ENCODE data around the gene CDH26. TPM values are rescaled to one million over a fixed set of nuclear protein-coding genes. Genes with fewer than 3 reads are reported as not detected.

CDH26 gene
- total and polyA plus RNA-seq, 4 experiments from 2014 or later, result 0.55 to 4.4 (median 4.1) TPM; not detected in 1

DNA sequence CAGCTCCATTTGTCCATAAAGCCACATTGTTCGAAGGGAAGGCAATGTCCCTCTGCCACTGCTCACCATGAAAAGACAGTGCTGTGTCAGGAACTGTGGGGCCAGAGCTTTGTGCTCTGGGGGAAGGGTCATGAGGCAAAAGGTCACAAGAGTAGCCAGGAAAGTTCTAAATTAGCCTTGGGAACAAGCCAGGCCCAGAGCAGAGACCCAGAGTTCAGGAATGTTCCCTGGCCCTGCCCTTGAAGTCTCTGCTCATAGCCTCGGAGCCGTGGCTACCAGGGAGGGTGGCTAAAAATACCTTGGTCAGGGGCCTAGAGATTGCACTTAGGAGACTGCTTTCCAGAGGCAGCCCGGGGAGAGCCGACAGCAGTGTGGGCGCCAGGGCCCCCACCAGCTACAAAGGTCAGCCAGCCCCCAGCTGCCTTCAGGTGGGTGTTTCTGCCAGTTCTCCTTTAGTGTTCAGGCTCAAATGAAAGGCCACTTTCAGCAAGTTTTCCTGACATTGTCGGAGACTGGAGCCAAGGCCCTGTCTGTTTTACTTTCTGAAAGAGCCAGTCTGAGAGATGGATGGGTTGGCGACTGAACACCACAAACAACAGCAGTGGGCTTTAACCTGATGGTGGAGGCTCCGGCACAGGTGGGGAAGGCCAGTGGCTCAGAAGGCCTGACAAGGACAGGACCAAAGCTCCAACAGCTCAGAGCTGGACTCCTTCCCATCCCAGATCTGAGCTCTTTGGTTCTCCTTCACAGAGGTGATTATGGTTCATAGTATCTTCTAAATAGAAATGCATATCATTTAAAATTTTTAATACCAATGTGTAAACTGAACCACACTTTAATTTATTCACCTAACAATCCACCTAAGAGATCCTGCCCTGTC lies 76.2 kb downstream of the CDH26 start:
- intact Hi-C loops (cut with micrococcal nuclease), result no loop called here
- CTCF ChIA-PET (ENCODE audit: partially characterized antibody), result no interaction called here
- Mint-ChIP-seq H3K27ac (no peak overlapping the region), H3K36me3 (peaks cover 0 to 10% of the 10 kb centered on the region in 2 donors), H3K4me1 (no peaks in the 10 kb centered on the region), H3K9me3 (peaks cover 0 to 3% (median 0%) of the 10 kb centered on the region in 8 donors), H3K27me3 (peaks cover 2 to 4% of the 10 kb centered on the region in 2 donors), H3K4me3 (no peak overlapping the region)
- Histone ChIP-seq H3K27me3 (ENCODE audit: insufficient read depth, low read length) (no peaks in the 10 kb centered on the region), H3K36me3 (ENCODE audit: insufficient read depth, low read length) (no peaks in the 10 kb centered on the region), H3K4me3 (ENCODE audit: low read length in 2 of 2) (no peak overlapping the region), H3K9me3 (ENCODE audit: control insufficient read depth in 1 of 2, low read length in 2 of 2) (no peaks in the 10 kb centered on the region), H3K27ac (ENCODE audit: low read depth, low read length) (no peak overlapping the region), H3K4me1 (ENCODE audit: insufficient read depth, low read length) (no peaks in the 10 kb centered on the region)
- POLR2A ChIA-PET (ENCODE audit: partially characterized antibody), result no interaction called here
- DNase-seq, result no peak

DNA sequence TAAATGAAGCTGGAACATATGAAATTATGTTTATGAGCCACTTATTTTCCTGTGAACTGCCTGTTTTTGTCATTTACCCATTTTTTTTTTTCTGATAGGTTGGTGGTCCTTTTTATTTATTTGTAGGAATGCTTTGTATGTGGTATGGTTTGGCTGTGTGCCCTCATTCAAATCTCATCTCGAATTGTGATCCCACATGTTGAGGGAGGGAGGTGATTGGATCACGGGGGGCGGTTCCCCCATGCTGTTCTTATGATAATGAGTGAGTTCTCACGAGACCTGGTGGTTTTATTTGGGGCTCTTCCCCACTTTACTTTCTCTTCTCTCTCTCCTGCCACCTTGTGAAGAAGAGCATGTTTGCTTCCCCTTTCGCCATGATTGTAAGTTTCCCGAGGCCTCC lies 77.3 kb downstream of the CDH26 start:
- H3K4me1 ChIP-seq (ENCODE audit: insufficient read depth, low read length), result no peaks in the 10 kb centered on the region
- no peaks in the 10 kb centered on the region for H3K4me1 Mint-ChIP-seq
- peaks cover 2% of the 10 kb centered on the region in 2 donors for H3K27me3 Mint-ChIP-seq
- intact Hi-C loops (cut with micrococcal nuclease), result no loop called here
- no peak overlapping the region for H3K4me3 ChIP-seq (ENCODE audit: low read length in 2 of 2)
- H3K9me3 ChIP-seq (ENCODE audit: control insufficient read depth in 1 of 2, low read length in 2 of 2), result no peaks in the 10 kb centered on the region
- peaks cover 0 to 10% of the 10 kb centered on the region in 2 donors for H3K36me3 Mint-ChIP-seq
- H3K27ac ChIP-seq (ENCODE audit: low read depth, low read length), result no peak overlapping the region
- POLR2A ChIA-PET (ENCODE audit: partially characterized antibody), result no interaction called here
- no peaks in the 10 kb centered on the region for H3K27me3 ChIP-seq (ENCODE audit: insufficient read depth, low read length)
- CTCF ChIA-PET (ENCODE audit: partially characterized antibody), result interaction anchor here (0.6 kb wide), 1 partner anchor 91 kb away, joined by 3 read pairs; no protein-coding TSS in a partner anchor
- H3K4me3 Mint-ChIP-seq, result no peak overlapping the region
- no peak overlapping the region for H3K27ac Mint-ChIP-seq
- no peak for DNase-seq
- H3K36me3 ChIP-seq (ENCODE audit: insufficient read depth, low read length), result no peaks in the 10 kb centered on the region
- H3K9me3 Mint-ChIP-seq, result peaks cover 0 to 3% (median 0%) of the 10 kb centered on the region in 8 donors

- no peak overlapping the region for H3K4me3 ChIP-seq (ENCODE audit: low read length in 2 of 2)
- H3K4me1 Mint-ChIP-seq, result no peaks in the 10 kb centered on the region
- POLR2A ChIA-PET (ENCODE audit: partially characterized antibody), result no interaction called here
- H3K36me3 Mint-ChIP-seq, result peaks cover 0 to 10% of the 10 kb centered on the region in 2 donors
- no peak for DNase-seq
- H3K4me3 Mint-ChIP-seq, result no peak overlapping the region
- H3K27me3 Mint-ChIP-seq, result peaks cover 2 to 5% of the 10 kb centered on the region in 2 donors
- peak overlapping the region in 1 of 7 donors; percentile 11 for H3K27ac Mint-ChIP-seq
- no peaks in the 10 kb centered on the region for H3K27me3 ChIP-seq (ENCODE audit: insufficient read depth, low read length)
- no peaks in the 10 kb centered on the region for H3K4me1 ChIP-seq (ENCODE audit: insufficient read depth, low read length)
- CTCF ChIA-PET (ENCODE audit: partially characterized antibody), result no interaction called here
- peaks cover 0 to 3% (median 0%) of the 10 kb centered on the region in 8 donors for H3K9me3 Mint-ChIP-seq
- intact Hi-C loops (cut with micrococcal nuclease), result no loop called here
- no peaks in the 10 kb centered on the region for H3K9me3 ChIP-seq (ENCODE audit: control insufficient read depth in 1 of 2, low read length in 2 of 2)
- no peak overlapping the region for H3K27ac ChIP-seq (ENCODE audit: low read depth, low read length)
- no peaks in the 10 kb centered on the region for H3K36me3 ChIP-seq (ENCODE audit: insufficient read depth, low read length)
Observed at GRCh38 chr20:60036346-60036745, 78.1 kb downstream of the CDH26 start.

DNA sequence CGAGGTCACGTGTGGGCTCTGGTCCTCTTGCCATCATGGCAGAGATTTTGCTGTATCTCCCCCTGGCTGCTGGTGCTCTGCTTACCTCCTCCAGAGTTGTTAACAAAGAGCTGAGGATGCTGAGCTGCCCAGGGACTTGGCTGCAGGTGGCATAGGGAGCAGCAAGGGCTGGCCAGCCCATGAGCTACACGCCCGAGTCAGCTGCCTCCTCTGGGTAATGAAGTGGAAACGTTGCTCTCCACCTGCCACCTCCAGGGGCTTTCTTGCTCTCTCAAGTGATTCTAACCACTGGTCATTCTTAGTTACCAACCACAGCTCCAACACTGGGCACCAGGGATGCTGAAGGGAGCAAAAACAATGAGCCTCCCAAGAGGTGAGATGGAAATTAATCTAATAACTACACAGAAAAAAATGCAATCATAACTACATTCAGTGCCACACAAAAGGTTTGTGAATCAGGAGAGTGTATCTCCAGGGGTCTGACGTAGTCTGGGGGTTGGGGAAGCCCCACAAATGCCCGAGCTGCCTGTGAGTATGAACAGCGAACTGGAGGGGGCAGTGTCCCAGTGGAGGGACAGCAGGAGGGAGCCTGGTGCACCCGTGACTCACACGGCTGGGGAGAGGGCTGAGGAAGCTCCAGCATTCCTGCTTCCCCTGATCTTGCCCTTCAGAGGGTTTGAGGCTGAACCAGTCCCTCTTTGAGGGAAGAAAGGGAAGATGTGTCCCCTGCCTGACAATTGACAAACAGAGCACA lies 78.7 kb downstream of the CDH26 start:
- H3K27ac ChIP-seq (ENCODE audit: low read depth, low read length), result no peak overlapping the region
- H3K4me1 Mint-ChIP-seq, result no peaks in the 10 kb centered on the region
- no peaks in the 10 kb centered on the region for H3K4me1 ChIP-seq (ENCODE audit: insufficient read depth, low read length)
- CTCF ChIA-PET (ENCODE audit: partially characterized antibody), result interaction anchor here (1.0 kb wide), 1 partner anchor 21 kb away, joined by 4 read pairs; no protein-coding TSS in a partner anchor
- no peak overlapping the region for H3K4me3 ChIP-seq (ENCODE audit: low read length in 2 of 2)
- peaks cover 0 to 10% of the 10 kb centered on the region in 2 donors for H3K36me3 Mint-ChIP-seq
- H3K4me3 Mint-ChIP-seq, result no peak overlapping the region
- H3K27me3 ChIP-seq (ENCODE audit: insufficient read depth, low read length), result no peaks in the 10 kb centered on the region
- H3K27me3 Mint-ChIP-seq, result peaks cover 2 to 5% of the 10 kb centered on the region in 2 donors
- POLR2A ChIA-PET (ENCODE audit: partially characterized antibody), result no interaction called here
- peaks cover 0 to 3% (median 0%) of the 10 kb centered on the region in 8 donors for H3K9me3 Mint-ChIP-seq
- no peaks in the 10 kb centered on the region for H3K36me3 ChIP-seq (ENCODE audit: insufficient read depth, low read length)
- intact Hi-C loops (cut with micrococcal nuclease), result no loop called here
- no peaks in the 10 kb centered on the region for H3K9me3 ChIP-seq (ENCODE audit: control insufficient read depth in 1 of 2, low read length in 2 of 2)
- DNase-seq, result no peak
- H3K27ac Mint-ChIP-seq, result no peak overlapping the region

DNA sequence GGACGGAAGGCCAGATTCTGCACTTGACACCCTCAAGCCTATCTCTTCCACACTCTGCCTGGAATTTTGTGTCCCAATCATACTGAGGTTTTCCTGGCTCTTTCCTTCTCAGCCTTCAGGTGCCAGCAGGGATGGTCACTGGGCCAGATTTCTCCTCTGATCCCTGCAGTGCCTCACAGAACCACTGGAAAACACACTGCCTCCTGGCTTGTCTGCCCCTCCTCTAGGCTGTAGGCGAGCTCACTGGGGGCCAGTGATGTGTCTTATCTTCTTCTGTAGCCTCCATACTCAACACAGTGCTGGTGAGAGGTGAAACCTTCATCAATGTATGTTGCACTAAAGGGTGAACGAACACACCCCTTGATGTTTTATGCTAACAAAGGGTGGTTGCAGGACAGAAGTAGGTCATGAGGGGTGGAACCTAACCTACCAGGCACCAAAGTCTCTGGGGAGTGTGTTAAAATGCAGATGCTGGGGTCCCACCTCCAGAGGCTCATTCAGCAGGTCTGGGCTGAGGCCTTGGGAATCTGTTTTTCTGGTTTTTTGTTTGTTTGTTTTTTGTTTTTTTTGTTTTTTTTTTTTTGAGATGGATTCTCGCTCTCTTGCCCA lies 80.3 kb downstream of the CDH26 start:
- no peak overlapping the region for H3K27ac ChIP-seq (ENCODE audit: low read depth, low read length)
- Mint-ChIP-seq H3K27ac (no peak overlapping the region), H3K4me3 (no peak overlapping the region), H3K36me3 (peaks cover 0 to 10% of the 10 kb centered on the region in 2 donors), H3K27me3 (peaks cover 4 to 5% of the 10 kb centered on the region in 2 donors), H3K9me3 (peaks cover 0 to 3% (median 0%) of the 10 kb centered on the region in 8 donors), H3K4me1 (no peaks in the 10 kb centered on the region)
- intact Hi-C loops (cut with micrococcal nuclease), result no loop called here
- CTCF ChIA-PET (ENCODE audit: partially characterized antibody), result interaction anchor here (1.0 kb wide), 1 partner anchor 19 kb away, joined by 3 read pairs; no protein-coding TSS in a partner anchor
- H3K36me3 ChIP-seq (ENCODE audit: insufficient read depth, low read length), result no peaks in the 10 kb centered on the region
- no peaks in the 10 kb centered on the region for H3K9me3 ChIP-seq (ENCODE audit: control insufficient read depth in 1 of 2, low read length in 2 of 2)
- POLR2A ChIA-PET (ENCODE audit: partially characterized antibody), result no interaction called here
- H3K27me3 ChIP-seq (ENCODE audit: insufficient read depth, low read length), result no peaks in the 10 kb centered on the region
- no peaks in the 10 kb centered on the region for H3K4me1 ChIP-seq (ENCODE audit: insufficient read depth, low read length)
- no peak overlapping the region for H3K4me3 ChIP-seq (ENCODE audit: low read length in 2 of 2)
- no peak for DNase-seq

DNA sequence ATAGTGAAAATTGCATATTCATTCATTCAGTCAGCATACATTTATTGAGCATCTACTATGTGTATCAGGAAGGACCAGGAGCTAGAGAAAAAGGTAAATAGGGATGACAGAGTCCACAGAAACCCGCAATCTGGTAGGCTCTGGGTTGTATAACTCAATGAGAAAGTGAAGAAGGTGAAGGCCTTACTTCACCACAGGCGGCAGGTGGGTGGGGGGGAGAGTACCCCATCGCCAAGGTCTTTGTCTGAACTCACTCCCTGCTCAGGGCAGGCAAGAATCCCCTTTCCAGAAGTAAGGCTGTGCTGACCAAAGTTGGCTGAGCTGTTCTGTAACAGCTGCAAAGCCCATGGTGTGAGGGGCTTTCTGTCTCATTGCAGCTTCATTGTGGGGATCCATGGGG lies 81.3 kb downstream of the CDH26 start:
- no peak overlapping the region for H3K27ac ChIP-seq (ENCODE audit: low read depth, low read length)
- CTCF ChIA-PET (ENCODE audit: partially characterized antibody), result interaction anchor here (1.0 to 1.7 kb wide), 2 partner anchors 12 to 18 kb away, joined by 3 to 4 read pairs; no protein-coding TSS in a partner anchor
- peaks cover 4 to 5% of the 10 kb centered on the region in 2 donors for H3K27me3 Mint-ChIP-seq

More for the DNA sequence above, 81.3 kb downstream of the CDH26 start:
- Mint-ChIP-seq H3K4me3 (no peak overlapping the region), H3K36me3 (peaks cover 0 to 10% of the 10 kb centered on the region in 2 donors), H3K27ac (no peak overlapping the region), H3K9me3 (peaks cover 0 to 3% (median 0%) of the 10 kb centered on the region in 8 donors), H3K4me1 (no peaks in the 10 kb centered on the region)
- POLR2A ChIA-PET (ENCODE audit: partially characterized antibody), result no interaction called here
- no peaks in the 10 kb centered on the region for H3K36me3 ChIP-seq (ENCODE audit: insufficient read depth, low read length)
- no peaks in the 10 kb centered on the region for H3K9me3 ChIP-seq (ENCODE audit: control insufficient read depth in 1 of 2, low read length in 2 of 2)
- H3K4me1 ChIP-seq (ENCODE audit: insufficient read depth, low read length), result no peaks in the 10 kb centered on the region
- H3K4me3 ChIP-seq (ENCODE audit: low read length in 2 of 2), result no peak overlapping the region
- intact Hi-C loops (cut with micrococcal nuclease), result no loop called here
- no peak for DNase-seq
- no peaks in the 10 kb centered on the region for H3K27me3 ChIP-seq (ENCODE audit: insufficient read depth, low read length)

All from CD4-positive, alpha-beta memory T cell (primary cell).